ENCODE results near the gene PLSCR3.

The PLSCR3 gene

DNA sequence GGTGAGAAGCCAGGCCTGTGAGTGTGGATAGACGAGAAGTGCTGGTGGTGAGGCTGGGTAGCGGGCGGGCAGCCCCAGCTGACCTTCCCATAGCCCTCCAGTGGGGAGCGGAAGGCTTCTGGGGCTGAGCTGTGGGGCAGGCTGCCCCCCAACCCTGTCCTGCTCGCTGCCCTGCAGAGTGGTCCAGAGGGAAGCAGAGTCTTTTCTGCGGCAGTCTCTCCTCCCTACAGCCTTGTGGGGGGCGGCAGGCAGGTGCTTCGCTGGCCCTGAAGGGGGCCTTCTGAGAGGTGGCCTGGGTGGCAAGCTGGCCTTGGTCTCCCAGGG, 17.1 kb upstream of the PLSCR3 start:
- Histone ChIP-seq H3K27me3 (ENCODE audit: insufficient read depth, low read length) (0 out of 2 replicates have a peak, but pooled peaks cover 9% of the 10 kb centered on the region), H3K4me2 (ENCODE audit: low read length) (no peak overlapping the region), H4K20me1 (ENCODE audit: insufficient read depth, low read length) (no peaks in the 10 kb centered on the region), H3K9ac (ENCODE audit: low read length) (no peak overlapping the region), H3K4me3 (ENCODE audit: low read depth, low read length, poor library complexity, severe bottlenecking) (no peak overlapping the region), H3K79me2 (ENCODE audit: insufficient read depth, low read length) (no peaks in the 10 kb centered on the region), H3K9me3 (ENCODE audit: low read length) (no peaks in the 10 kb centered on the region), H3K9me2 (ENCODE audit: low read depth, low read length) (no peaks in the 10 kb centered on the region), H3K4me1 (ENCODE audit: insufficient read depth, low read length, severe bottlenecking) (no peaks in the 10 kb centered on the region), H2AFZ (ENCODE audit: low read length) (no peak overlapping the region), H3F3A (ENCODE audit: insufficient read depth, low read length) (no peaks in the 10 kb centered on the region), H3K36me3 (ENCODE audit: insufficient read depth, low read length) (no peaks in the 10 kb centered on the region), H3K27ac (ENCODE audit: low read depth, low read length, poor library complexity, severe bottlenecking) (no peak overlapping the region)
- TF ChIP-seq EZH2 (IDR thresholded peaks at IDR 0.05; ENCODE audit: borderline replicate concordance, low read length), result no peak
- TF ChIP-seq, protein P1, sequence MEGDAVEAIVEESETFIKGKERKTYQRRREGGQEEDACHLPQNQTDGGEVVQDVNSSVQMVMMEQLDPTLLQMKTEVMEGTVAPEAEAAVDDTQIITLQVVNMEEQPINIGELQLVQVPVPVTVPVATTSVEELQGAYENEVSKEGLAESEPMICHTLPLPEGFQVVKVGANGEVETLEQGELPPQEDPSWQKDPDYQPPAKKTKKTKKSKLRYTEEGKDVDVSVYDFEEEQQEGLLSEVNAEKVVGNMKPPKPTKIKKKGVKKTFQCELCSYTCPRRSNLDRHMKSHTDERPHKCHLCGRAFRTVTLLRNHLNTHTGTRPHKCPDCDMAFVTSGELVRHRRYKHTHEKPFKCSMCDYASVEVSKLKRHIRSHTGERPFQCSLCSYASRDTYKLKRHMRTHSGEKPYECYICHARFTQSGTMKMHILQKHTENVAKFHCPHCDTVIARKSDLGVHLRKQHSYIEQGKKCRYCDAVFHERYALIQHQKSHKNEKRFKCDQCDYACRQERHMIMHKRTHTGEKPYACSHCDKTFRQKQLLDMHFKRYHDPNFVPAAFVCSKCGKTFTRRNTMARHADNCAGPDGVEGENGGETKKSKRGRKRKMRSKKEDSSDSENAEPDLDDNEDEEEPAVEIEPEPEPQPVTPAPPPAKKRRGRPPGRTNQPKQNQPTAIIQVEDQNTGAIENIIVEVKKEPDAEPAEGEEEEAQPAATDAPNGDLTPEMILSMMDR (IDR thresholded peaks at IDR 0.05; ENCODE audit: low read length), result no peak

DNA sequence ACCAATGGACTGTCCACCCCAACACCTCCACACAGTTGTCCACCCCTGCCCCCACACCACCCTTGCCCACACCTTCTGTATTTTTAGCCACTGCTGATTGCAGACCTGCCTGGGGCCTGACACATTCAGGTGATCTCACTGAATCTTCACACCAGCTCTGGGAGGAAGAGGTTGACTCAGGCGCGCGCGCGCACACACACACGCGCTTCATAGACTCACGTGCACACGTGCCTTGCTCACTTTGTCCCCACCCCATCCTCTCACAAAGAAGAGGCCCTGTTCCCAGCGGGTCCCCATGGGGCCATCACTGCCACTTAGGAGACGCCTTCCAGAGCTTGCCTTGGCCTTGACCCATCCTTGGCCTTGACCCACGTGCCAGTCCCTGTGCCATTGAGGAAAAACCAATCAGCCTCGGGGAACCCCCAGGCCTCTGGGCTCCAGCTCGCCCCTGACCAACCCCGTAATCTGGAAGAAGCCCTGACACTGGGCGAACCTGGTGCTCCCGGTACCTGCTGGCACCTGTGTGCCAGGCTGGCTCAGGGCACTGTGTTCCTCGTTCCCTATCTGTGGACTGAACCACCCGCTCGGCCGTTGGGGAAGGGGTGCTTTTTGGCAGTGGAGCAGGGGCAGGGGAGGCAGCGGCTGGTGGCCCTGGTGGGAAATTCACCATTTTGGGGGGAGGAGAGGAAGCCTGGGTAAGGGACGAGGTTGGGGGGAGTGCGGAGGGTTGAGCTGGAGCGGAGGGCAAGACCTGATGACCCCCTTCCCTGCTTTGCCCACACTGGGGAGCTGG, 16.5 kb upstream of the PLSCR3 start:
- H3K9ac ChIP-seq (ENCODE audit: low read length), result no peak overlapping the region
- no peaks in the 10 kb centered on the region for H4K20me1 ChIP-seq (ENCODE audit: insufficient read depth, low read length)
- no peaks in the 10 kb centered on the region for H3K9me2 ChIP-seq (ENCODE audit: low read depth, low read length)
- H3K4me2 ChIP-seq (ENCODE audit: low read length), result no peak overlapping the region
- H3K79me2 ChIP-seq (ENCODE audit: insufficient read depth, low read length), result no peaks in the 10 kb centered on the region
- H3F3A ChIP-seq (ENCODE audit: insufficient read depth, low read length), result 0 out of 2 replicates have a peak, but pooled peaks cover under 1% of the 10 kb centered on the region
- no peaks in the 10 kb centered on the region for H3K9me3 ChIP-seq (ENCODE audit: low read length)
- no peak overlapping the region for H3K4me3 ChIP-seq (ENCODE audit: low read depth, low read length, poor library complexity, severe bottlenecking)
- no peaks in the 10 kb centered on the region for H3K4me1 ChIP-seq (ENCODE audit: insufficient read depth, low read length, severe bottlenecking)
- peaks cover 9% of the 10 kb centered on the region for H3K27me3 ChIP-seq (ENCODE audit: insufficient read depth, low read length)
- no peaks in the 10 kb centered on the region for H3K36me3 ChIP-seq (ENCODE audit: insufficient read depth, low read length)
- no peak overlapping the region for H2AFZ ChIP-seq (ENCODE audit: low read length)
- TF ChIP-seq, protein P1 (IDR thresholded peaks at IDR 0.05; ENCODE audit: low read length), result no peak
- no peak for TF ChIP-seq EZH2 (IDR thresholded peaks at IDR 0.05; ENCODE audit: borderline replicate concordance, low read length)
- no peak overlapping the region for H3K27ac ChIP-seq (ENCODE audit: low read depth, low read length, poor library complexity, severe bottlenecking)

- H3K79me2 ChIP-seq (ENCODE audit: insufficient read depth, low read length), result no peaks in the 10 kb centered on the region
- no peak overlapping the region for H2AFZ ChIP-seq (ENCODE audit: low read length)
- peaks cover 11% of the 10 kb centered on the region for H3K27me3 ChIP-seq (ENCODE audit: insufficient read depth, low read length)
- H3K4me2 ChIP-seq (ENCODE audit: low read length), result no peak overlapping the region
- H4K20me1 ChIP-seq (ENCODE audit: insufficient read depth, low read length), result no peaks in the 10 kb centered on the region
- H3K4me1 ChIP-seq (ENCODE audit: insufficient read depth, low read length, severe bottlenecking), result peaks cover 6% of the 10 kb centered on the region
- 0 out of 2 replicates have a peak, but pooled peaks cover 3% of the 10 kb centered on the region for H3F3A ChIP-seq (ENCODE audit: insufficient read depth, low read length)
- no peaks in the 10 kb centered on the region for H3K9me2 ChIP-seq (ENCODE audit: low read depth, low read length)
- no peaks in the 10 kb centered on the region for H3K9me3 ChIP-seq (ENCODE audit: low read length)
- no peak overlapping the region for H3K27ac ChIP-seq (ENCODE audit: low read depth, low read length, poor library complexity, severe bottlenecking)
- H3K9ac ChIP-seq (ENCODE audit: low read length), result no peak overlapping the region
- no peak overlapping the region for H3K4me3 ChIP-seq (ENCODE audit: low read depth, low read length, poor library complexity, severe bottlenecking)
- TF ChIP-seq, protein P1 (IDR thresholded peaks at IDR 0.05; ENCODE audit: low read length), result no peak
- TF ChIP-seq EZH2 (IDR thresholded peaks at IDR 0.05; ENCODE audit: borderline replicate concordance, low read length), result no peak
- H3K36me3 ChIP-seq (ENCODE audit: insufficient read depth, low read length), result no peaks in the 10 kb centered on the region
Measured at GRCh38 chr17:7409716-7410115, 15.4 kb upstream of the PLSCR3 start.

Data from OCI-LY1 (cell line).